Right forelimb (tissue), 1 donor: ENCODE data around the gene TMEM185A.
"Not testable (repeated sequence)": the region's sequence is repeated elsewhere in the genome, so short reads cannot be mapped to it uniquely, and the experiment has no call there.

Experiments
- DNase-seq: peaks from one replicate; pipeline ENCODE4 v3.0.0-alpha.2; 2018

The TMEM185A gene

GRCh38 chrX:149631234-149632165 lies at the start of gene TMEM185A:
TSS of gene TMEM185A (minus strand) at chrX:149631792. CDS start at chrX:149631580, 212 bp downstream.
- peak; percentile 78 for DNase-seq

GRCh38 chrX:149681182-149681581 lies 49.6 kb upstream of the TMEM185A start:
- DNase-seq: no peak

- DNase-seq: not testable (repeated sequence)
These were observed 47.6 kb upstream of the TMEM185A start for GRCh38 chrX:149679164-149679678.

- DNase-seq: not testable (repeated sequence)
These were observed 44.0 kb upstream of the TMEM185A start for GRCh38 chrX:149675554-149675953.

GRCh38 chrX:149675088-149675487 lies 43.5 kb upstream of the TMEM185A start:
- DNase-seq: not testable (repeated sequence)

GRCh38 chrX:149660613-149661012 lies 29.0 kb upstream of the TMEM185A start:
- not testable (repeated sequence) for DNase-seq

GRCh38 chrX:149656260-149656884 lies 24.8 kb upstream of the TMEM185A start:
- not testable (repeated sequence) for DNase-seq

GRCh38 chrX:149652232-149652981 lies 20.8 kb upstream of the TMEM185A start:
- no peak for DNase-seq

GRCh38 chrX:149650162-149650561 lies 18.6 kb upstream of the TMEM185A start:
- DNase-seq: no peak

GRCh38 chrX:149648932-149649331 lies 17.3 kb upstream of the TMEM185A start:
- DNase-seq: no peak

- DNase-seq: no peak
These were observed 15.9 kb upstream of the TMEM185A start for GRCh38 chrX:149647505-149647904.

- DNase-seq: no peak
These were observed 11.9 kb upstream of the TMEM185A start for GRCh38 chrX:149643496-149643895.

GRCh38 chrX:149641835-149642234 lies 10.2 kb upstream of the TMEM185A start:
- DNase-seq: no peak

GRCh38 chrX:149641432-149641831 lies 9.8 kb upstream of the TMEM185A start:
- DNase-seq: no peak

GRCh38 chrX:149639568-149639967 lies 8.0 kb upstream of the TMEM185A start:
- no peak for DNase-seq

GRCh38 chrX:149638860-149639259 lies 7.3 kb upstream of the TMEM185A start:
- DNase-seq: no peak

GRCh38 chrX:149633511-149633910 lies 1.9 kb upstream of the TMEM185A start:
- no peak for DNase-seq

GRCh38 chrX:149630681-149631233 lies 835 bp downstream of the TMEM185A start:
- peak; percentile 47 for DNase-seq

- DNase-seq: no peak
These were observed 1.7 kb downstream of the TMEM185A start for GRCh38 chrX:149629730-149630387.

GRCh38 chrX:149628768-149629167 lies 2.8 kb downstream of the TMEM185A start:
- DNase-seq: no peak

- DNase-seq: no peak
These were observed 3.3 kb downstream of the TMEM185A start for GRCh38 chrX:149628280-149628679.

GRCh38 chrX:149626829-149627228 lies 4.8 kb downstream of the TMEM185A start:
- DNase-seq: not testable (repeated sequence)
